NCI-H2227 treated with DMSO at 0.1 percent for 48 hours (cell line): ENCODE measurements around the gene DBNDD2.

Source experiments
- DNase-seq: peaks from one replicate; lab custom pipeline; 2025; lab: John Stamatoyannopoulos, UW

Gene DBNDD2

DNA sequence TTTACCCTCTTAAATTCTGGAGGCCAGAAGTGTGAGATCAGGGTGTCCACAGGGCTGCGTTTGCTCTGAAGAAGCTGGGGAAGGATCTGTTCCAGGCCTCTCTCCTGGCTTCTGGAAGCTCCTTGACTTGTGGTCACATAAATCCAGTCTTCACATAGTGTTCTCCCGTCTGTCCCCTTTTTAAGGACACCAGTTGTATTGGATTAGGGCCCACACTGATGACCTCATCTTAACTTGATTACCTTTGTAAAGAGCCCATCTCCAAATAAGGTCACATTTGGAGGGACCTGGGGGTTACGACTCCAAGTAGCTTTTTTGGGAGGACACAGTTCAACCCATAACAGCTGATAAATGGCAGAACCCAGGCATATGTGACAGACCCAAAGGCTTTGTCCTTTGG is 41.4 kb downstream of the DBNDD2 start:
- DNase-seq = no peak

DNA sequence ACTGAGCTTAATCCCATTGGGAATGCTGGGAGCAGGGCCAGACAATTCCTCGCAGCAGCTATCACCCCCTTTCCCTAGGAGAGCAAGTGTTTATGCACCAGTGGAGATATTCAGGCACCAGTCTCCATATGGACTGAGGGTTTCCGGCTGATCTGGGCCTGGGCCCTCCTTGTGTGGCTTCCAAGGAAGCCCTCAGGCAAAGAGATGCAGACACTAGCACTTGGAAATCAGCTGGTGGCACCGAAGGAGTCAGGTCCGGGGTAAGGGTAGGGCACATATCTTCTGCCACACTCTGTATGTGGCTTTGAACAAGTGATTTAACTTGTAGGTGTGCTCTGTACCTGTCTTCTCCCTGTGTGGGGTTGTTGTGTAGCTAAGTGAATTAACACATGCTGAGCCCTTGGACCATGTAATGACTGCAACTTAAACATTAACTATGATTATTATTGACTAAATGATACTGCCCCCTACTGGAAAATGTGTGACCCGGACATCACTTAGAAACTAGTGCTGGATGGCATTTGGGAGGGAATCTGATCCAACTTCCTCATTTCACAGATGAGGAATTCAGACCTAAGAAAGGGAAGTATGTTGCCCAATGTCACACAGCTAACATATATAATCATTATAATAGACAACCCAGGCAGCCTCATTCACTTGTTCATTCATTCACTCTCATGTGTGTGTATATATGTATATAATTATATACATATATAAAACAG is 42.2 kb downstream of the DBNDD2 start:
- no peak for DNase-seq

DNA sequence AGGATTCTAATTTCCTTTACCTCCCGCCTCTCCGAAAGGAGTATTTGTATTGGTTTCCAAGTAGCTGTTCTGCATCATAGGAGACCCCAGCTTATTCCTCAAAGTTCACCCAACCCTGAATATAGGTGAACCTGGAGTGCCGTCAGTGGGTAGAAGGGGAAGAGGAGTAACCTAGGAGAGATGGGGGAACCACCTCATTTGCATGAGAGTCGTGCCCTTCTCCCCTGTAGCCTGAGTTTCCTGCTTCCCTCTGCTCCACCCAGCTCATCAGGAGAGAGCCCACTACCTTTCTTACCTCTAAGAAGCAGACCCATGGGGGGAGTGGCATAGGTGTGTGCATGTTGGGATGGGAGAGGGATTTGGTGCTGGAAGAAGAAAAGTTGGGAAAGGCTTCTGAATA is 44.1 kb downstream of the DBNDD2 start:
- no peak for DNase-seq

DNA sequence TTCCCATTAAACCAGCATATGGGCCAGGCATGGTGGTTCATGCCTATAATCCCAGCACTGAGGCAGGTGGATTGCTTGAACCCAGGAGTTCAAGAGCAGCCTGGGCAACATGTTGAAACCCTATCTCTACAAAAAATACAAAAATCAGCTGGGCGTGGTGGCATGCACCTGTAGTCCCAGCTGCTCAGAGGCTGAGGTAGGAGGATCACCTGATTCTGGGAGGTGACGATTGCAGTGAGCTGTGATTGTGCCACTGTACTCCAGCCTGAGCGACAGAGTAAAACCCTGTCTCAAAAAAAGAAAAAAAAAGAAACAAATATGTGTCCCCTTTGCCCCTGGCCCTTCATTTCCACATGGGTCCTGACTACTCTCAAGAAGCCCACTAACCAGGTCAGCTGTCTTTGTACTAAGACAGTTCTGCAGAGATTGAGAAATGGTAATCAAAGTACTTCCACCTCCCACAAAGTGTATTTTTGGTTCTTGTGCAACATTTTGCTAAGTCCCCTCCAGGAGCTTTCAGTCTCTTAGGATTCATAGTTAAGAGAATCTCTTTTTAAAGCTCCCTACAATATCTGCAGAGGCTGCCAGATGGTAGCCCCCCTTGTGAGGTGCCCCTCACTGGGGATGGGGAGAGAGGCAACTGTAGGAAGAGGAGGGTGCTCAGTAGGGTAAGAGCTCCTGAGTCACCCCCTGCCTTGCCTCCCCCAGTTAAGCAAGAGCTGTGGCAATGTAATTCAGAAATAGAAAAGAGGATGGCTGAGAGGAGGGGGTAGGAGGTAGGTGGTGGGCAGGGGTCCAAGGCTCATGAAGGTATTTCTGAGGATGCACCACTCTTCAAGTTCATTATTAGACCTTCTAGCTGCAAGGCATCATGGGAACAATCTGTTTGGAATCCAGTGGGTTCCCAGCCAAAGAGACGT is 44.9 kb downstream of the DBNDD2 start:
- DNase-seq = no peak

DNA sequence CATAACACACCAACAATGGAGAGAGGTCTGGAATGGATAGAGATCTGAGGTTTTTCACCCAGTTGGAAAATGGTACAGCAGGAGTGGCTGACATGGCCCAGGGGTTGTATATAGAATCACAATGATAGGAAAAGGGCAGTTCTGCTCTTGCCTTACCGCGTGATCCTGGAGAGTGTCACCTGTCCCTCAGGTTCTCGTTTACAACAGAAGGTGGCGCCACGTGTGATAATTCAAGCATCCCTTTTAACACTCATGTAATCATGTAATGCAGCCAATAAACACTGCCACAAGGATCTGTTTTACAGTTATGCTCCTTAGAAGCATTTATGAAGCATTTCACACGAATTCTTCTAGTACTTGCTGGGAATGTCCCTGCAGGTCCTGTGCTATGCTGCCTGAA is 48.5 kb downstream of the DBNDD2 start:
- no peak for DNase-seq

DNA sequence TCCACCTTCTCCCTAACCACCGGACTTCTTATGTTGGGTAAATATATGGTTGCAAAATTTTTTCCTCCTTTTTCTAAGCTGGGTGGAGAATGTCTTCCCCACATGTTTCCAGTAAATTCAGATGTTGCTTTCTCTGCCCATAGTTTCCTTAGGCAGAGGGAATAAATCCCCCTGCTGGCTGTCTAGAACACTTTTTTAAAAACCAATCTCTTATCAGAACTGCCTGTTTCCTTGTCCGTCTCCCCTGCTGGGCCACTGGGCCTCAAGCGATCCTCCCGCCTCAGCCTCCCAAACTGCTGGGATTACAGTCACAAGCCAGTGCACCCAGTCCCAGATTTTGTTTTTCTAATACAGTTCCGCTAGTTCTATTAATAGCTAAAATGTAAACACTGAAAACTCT is 51.5 kb downstream of the DBNDD2 start:
- no peak for DNase-seq
